ENCODE measurements around the gene DDHD1.
"Not testable (repeated sequence)": the region's sequence is repeated elsewhere in the genome, so short reads cannot be mapped to it uniquely, and the experiment has no call there.

Gene DDHD1

DNA sequence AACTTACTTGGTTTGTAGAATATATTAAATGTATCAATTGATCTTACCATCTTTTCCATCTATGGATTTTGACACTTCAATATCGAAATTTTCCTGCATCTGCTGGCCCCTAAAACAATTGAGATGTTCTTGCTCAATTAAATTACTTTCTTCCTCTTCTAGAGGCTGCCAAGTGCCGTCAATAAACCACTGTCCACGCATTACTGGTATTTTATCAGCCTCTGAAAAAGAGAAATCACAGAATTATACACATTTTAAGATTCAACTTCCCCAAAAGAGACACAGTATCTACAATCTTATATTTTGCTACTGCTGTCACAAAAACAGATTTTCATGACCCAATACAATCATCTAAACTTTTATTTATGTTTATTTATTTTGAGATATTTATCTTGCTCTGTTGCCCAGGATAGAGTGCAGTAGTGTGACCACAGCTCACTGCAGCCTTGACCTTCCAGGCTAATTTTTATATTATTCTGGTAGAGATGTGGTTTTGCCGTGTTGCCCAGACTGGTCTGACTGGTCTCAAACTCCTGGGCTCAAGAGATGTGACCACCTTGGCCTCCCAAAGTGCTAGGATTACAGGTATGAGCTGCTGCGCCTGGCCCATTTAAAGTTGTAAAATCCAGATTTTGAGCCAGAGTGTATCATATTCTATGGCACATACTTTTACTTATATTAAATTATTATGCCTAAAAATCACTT is 49.3 kb downstream of the DDHD1 start:
- DNase-seq, result no peak

DNA sequence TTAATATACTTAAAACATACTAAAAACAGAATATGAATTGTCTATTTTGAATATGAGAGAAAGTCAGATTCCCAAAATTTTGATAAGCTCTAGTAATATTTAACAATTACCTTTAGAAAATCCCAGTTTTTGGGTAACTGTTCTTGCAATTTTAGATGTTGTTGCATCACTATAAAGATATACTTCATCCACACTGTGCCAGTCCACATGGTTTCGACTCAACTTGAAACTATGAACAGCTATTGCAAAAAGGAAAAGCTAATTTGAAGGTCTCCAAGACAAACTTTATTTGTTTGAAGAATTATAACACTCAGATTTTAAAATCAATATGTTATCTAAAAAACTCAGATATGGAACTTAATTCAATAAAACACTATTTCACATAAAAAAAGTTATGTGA is 59.9 kb downstream of the DDHD1 start:
- DNase-seq, result no peak

GRCh38 chr14:53090853-53091252 is 62.3 kb downstream of the DDHD1 start:
- no peak for DNase-seq

- not testable (repeated sequence) for DNase-seq
Observed at GRCh38 chr14:53084954-53085353, 68.2 kb downstream of the DDHD1 start.

DNA sequence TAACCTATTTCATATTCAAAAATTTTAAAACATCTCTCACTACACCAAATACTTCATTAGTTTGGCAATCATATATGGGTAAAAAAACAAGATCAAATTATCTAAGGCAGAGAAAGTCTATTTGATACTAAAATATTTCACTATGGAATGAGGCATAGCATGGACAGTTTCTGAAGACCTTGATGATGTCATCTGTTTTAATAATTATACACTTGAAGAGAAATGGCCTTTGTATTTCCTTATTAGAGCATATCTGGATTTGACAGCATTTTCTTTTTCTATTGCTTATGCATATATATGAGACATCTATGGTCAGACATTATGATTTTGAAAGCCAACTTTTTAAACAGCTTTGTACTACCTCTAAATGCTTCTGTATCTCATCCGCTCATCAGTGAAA is 88.6 kb downstream of the DDHD1 start:
- DNase-seq, result no peak

DNA sequence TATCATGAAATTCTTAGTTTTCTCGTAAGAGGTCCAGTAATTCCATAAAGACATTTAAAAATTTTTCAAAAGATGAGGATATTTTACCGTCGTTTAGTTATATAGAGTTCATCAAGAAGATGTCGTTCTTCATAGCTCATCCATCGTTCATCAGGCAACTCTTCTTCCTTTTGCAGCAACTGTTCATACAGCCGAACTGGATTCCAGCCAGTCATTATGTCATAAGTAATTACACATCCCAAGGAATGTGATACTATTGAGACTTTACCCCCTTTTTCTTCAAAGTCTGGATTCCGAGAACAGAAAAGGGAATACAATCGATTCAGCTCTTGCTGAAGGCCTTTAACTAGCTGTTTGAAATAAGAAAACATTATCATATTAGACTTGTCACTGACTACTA is 90.3 kb downstream of the DDHD1 start:
- DNase-seq, result no peak

GRCh38 chr14:53060046-53060445 is 93.1 kb downstream of the DDHD1 start:
- DNase-seq, result no peak

DNA sequence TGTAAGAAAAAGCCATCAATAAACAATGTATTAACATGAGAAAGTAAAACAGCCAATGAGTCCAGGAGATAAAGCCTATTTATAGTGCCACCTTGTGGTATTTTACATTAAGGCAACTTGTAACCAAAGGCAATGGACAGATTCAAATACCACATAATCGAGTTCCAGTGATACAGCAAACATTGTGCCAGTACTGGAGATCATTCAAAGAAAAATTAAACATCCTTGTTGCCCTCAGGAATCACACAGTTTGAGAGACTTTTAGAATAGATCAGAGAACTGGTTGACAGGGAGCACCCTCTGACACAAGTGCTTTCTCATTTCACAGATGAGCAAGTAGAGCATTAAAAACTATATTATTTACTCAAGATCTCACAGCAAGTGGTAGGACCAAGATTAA is 98.1 kb downstream of the DDHD1 start:
- DNase-seq, result peak in 2 of 6 experiments; percentile 32 to 36

GRCh38 chr14:53054457-53054856 is 98.7 kb downstream of the DDHD1 start:
- no peak for DNase-seq

GRCh38 chr14:53048631-53049030 is 104.5 kb downstream of the DDHD1 start:
- no peak for DNase-seq

DNA sequence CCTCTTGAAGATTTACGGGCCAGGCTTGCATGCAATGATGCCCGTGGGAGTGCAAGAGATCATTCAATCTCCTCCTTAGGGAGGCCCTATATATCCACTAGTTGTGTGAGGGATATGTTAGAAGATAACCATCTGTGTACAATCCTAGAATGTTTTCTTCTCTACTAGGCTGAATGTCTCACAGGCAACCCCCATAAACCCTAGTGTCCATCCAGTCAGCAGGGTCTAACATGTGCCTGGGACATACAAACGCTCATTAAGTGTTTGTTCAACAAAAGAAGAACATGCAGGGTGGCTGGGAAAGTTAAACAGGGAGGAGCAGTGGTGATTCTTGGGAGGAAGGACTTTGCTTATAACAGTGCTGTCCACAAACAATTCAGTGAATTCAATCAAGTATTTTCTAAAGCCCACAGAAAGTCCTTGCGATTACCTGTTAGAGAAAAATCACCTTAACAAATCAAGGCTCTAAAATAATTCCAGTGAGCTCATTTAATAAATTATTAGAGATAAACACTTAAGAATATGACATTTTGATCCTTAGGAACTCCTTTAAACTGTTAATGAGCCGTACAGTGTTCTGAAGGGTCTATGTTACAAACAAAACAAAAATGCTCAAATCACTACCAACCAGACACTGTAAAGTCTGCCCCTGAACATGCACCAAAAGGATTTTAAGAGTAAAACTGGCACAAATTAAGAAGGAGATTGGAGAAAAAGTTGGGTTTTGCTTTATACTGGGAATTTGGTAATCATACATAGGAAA is 105.6 kb downstream of the DDHD1 start:
- DNase-seq, result no peak

DNA sequence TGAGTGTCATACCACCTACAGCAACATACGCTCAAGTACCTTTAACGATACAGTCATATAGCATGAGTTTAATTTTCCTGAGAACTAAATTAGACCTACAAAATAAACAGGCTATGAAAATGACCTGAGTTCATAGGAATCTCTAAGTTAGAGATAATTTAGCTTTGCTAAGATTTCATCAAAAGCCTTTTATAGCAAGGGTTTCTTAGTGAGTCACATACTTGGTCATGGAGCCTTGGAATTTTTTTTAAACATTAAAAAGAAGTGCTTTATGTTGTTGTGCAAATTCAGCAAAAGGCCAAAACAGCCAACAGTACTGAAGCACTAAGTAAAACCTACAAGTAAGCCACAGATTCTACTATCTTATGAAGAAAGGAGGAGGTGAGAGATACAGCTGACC is 108.6 kb downstream of the DDHD1 start:
- DNase-seq, result no peak

DNA sequence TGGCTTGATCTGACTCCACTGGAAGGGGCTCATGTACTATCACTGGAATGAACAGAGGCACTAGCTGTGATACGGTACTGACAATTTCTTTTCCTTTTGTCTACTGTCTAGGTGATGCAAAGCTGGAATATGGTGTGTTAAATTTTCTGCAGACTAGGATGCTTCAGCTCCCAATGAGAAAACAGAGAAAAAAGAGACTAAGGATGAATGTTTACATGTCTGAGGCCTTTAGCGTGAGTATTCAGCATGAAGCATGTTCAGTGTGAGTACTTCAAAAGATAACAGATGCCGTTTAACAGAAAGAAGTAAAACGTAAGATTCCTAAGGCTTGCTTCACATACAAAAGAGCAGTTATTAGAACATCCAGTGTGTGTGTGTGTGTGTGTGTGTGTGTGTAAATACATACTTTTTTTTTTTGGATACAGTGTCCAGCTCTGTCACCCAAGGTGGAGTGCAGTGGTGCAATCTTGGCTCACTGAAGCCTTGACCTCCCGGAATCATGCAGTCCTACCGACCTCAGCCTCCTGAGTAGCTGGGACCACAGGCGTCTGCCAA is 110.0 kb downstream of the DDHD1 start:
- no peak for DNase-seq

- no peak for DNase-seq
Observed at GRCh38 chr14:53042480-53042879, 110.6 kb downstream of the DDHD1 start.

DNA sequence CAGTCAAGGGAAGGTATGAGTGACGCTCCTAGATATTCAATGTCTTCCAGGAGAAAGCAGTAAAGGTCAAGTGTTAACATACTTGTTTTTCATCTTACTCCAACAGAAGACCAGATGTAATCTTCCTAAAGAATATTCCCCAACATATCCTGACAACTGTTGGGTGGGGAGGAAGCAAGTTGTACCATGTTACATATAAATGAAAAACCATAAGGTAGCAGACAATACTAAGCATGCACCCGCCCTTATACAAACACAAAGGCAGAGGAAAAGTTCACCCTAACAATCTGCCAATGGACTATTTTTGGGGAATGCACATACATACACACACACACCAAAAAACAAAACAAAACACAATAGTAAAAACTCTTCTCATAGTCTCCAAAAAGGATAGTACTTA is 112.1 kb downstream of the DDHD1 start:
- DNase-seq, result no peak

DNA sequence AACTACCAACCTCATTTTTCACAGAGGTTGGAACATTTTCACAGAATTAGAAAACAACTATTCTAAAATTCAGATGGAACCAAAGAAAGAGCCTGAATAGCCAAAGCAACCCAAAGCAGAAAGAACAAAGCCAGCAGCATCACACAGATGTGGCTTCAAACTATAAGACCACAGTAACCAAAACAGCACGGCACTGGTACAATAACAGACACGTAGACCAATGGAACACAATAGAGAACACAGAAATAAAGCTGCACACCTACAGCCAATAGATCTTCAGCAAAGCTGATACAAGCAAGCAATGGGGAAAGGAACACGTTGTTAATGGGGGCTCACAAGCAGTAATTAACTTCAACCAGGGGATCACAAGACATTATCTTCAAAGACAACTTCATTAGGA is 114.5 kb downstream of the DDHD1 start:
- DNase-seq, result no peak

- DNase-seq, result no peak
Observed at GRCh38 chr14:53037016-53037415, 116.1 kb downstream of the DDHD1 start.

DNA sequence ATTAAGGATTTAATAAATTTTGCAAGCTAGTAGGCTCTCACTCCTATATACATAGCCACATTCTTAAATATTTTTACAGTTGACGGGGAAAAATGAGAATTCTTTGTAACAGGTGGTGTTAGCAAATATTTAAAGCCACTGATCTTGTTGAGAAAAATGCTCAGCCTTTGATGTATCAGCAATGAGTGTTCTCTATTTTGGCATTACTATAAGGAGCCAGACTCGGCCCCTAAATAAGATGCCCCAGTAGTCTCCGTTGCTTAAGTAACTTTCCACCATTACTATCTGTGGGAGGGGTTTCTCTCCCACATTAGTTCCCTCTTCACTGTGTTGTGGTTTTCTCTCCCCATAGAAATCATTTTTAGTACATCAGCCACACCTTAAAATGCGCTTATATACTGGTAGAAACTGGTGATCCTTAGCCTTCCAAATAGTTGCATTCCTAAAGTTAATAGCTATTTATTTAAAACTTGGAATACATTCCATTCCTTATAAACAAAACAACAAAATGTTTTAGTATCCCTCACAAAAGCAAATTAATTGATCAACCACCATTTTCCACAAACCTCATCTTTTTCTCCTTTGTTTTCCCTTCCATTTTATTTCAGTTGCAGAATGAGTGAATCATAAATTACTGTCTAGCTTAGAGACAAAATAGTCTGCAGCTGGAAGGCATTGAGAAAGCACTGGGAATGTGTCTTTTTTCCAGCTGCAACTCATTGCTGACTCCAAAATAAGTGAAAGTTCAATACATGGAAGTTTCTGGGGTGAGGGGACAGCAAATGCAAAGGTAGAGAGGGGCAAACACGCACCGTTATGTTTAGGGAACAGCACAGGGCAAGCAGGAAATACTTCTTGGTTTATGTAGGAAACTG is 117.5 kb downstream of the DDHD1 start:
- DNase-seq, result no peak

DNA sequence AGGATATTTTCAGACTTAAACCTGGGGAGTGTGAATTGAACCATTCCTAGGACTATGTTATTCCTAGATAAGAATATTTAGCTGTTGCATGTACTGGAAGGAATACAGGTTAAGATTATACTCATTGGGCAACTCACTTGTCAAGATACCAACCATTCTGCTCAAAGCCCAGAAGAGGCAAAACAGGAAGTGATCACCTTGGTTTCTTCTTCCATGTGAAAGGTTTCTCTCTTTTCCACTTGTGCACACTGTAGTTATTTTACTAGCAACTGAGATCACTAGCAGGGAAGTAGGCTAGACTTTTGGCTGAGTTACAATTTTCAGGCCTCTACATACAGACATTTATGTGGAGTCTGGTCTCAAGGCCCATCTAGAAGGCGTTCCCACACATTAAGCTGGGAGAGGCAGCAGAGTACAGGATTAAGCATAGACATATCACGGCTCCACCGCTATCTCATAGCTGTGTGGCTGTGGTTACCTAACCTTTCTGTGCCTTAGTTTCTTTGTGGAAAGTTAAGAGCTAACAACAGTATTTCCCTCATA is 118.4 kb downstream of the DDHD1 start:
- no peak for DNase-seq

DNA sequence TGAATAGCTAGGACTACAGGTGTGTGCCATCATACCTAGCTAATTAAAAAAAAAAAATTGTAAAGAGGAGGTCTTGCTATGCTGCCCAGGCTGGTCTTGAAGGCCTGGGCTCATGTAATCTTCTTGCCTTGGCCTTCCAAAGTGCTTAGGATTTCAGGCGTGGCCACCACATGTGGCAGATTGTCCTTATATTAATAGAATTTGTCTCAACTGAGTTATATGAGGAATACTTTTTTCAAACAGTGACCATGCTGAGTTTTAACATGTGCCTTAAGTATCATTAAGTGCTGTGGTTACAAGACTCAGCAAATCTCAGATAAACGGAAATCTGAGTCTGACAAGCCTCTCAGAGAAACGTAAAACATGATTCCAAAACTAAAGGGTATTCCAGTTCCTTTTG is 119.1 kb downstream of the DDHD1 start:
- no peak for DNase-seq

GRCh38 chr14:53032838-53033390 is 120.2 kb downstream of the DDHD1 start:
- DNase-seq, result no peak

- no peak for DNase-seq
Observed at GRCh38 chr14:53032161-53032803, 120.8 kb downstream of the DDHD1 start.
